Glutamatergic neuron (in vitro differentiated cells): ENCODE results near the gene H2BK1. TPM values are rescaled to one million over a fixed set of nuclear protein-coding genes. Genes with fewer than 3 reads are reported as not detected.

Experiments used
- DNase-seq: peaks from one replicate; pipeline ENCODE4 v3.0.0; 2022
- H3K27ac Mint-ChIP-seq: one replicate; pipeline ENCODE4 v1.8.0; 2020; ENCODE audit warnings: mild to moderate bottlenecking, mixed read lengths, inconsistent platforms; ENCODE audit not compliant: unreplicated experiment
- H3K27me3 Mint-ChIP-seq: one replicate; pipeline ENCODE4 v1.8.0; 2020; ENCODE audit warnings: mild to moderate bottlenecking, moderate library complexity, mixed read lengths, inconsistent platforms; ENCODE audit not compliant: unreplicated experiment
- H3K36me3 Mint-ChIP-seq: one replicate; pipeline ENCODE4 v1.8.0; 2020; ENCODE audit warnings: mild to moderate bottlenecking, mixed read lengths, inconsistent platforms; ENCODE audit not compliant: unreplicated experiment
- H3K4me1 Mint-ChIP-seq: one replicate; pipeline ENCODE4 v1.8.0; 2020; ENCODE audit warnings: mild to moderate bottlenecking, low read depth, mixed read lengths, inconsistent platforms; ENCODE audit not compliant: unreplicated experiment
- H3K4me3 Mint-ChIP-seq: one replicate; pipeline ENCODE4 v1.8.0; 2020; ENCODE audit warnings: mild to moderate bottlenecking, mixed read lengths, inconsistent platforms; ENCODE audit not compliant: unreplicated experiment
- H3K9me3 Mint-ChIP-seq: one replicate; pipeline ENCODE4 v1.8.0; 2020; ENCODE audit warnings: mild to moderate bottlenecking, moderate library complexity, mixed read lengths, inconsistent platforms; ENCODE audit not compliant: unreplicated experiment
- CTCF ChIP-seq: fragments of 200-600 bp; sonication (generic); IDR thresholded peaks from one replicate; pipeline ENCODE4 v1.5.0; 2021; ENCODE audit not compliant: partially characterized antibody, unreplicated experiment
- total RNA-seq: library from RNA; stranded (reverse); fragmentation: NEBNext Ultra II Directional; extraction: Animal tissue kit (Norgen Biotek cat#: 25700); gene quantifications from one replicate; pipeline ENCODE4 v1.2.1, GENCODE V29; 2021; ENCODE audit not compliant: unreplicated experiment

The H2BK1 gene
- total RNA-seq, 1 donor from 2014 or later = not detected

- H3K4me1 Mint-ChIP-seq = peaks cover 15% of the 10 kb centered on the region
These were observed 40.2 kb upstream of the H2BK1 start for GRCh38 chr7:151250181-151251132.

GRCh38 chr7:151249732-151250072, 39.4 kb upstream of the H2BK1 start:
- peaks cover 15% of the 10 kb centered on the region for H3K4me1 Mint-ChIP-seq
- no peak for DNase-seq
- no peak for TF ChIP-seq CTCF
- H3K36me3 Mint-ChIP-seq = no peaks in the 10 kb centered on the region
- peak overlapping the region; percentile 58 for H3K4me3 Mint-ChIP-seq
- H3K27ac Mint-ChIP-seq = no peak overlapping the region
- H3K9me3 Mint-ChIP-seq = peaks cover 9% of the 10 kb centered on the region
- H3K27me3 Mint-ChIP-seq = peaks cover 36% of the 10 kb centered on the region

More at GRCh38 chr7:151250181-151251132, 40.2 kb upstream of the H2BK1 start:
- Mint-ChIP-seq H3K27me3 (peaks cover 37% of the 10 kb centered on the region), H3K27ac (peak overlapping the region; percentile 87), H3K4me3 (peak overlapping the region; percentile 87), H3K9me3 (peaks cover 16% of the 10 kb centered on the region), H3K36me3 (peaks cover 2% of the 10 kb centered on the region)
- no peak for TF ChIP-seq CTCF
- DNase-seq = no peak

GRCh38 chr7:151249034-151249731, 38.9 kb upstream of the H2BK1 start:
- peaks cover 17% of the 10 kb centered on the region for H3K4me1 Mint-ChIP-seq

GRCh38 chr7:151248346-151249033, 38.2 kb upstream of the H2BK1 start, which contains the start of gene SMARCD3:
SMARCD3 (minus strand) TSS chr7:151248694; CDS start chr7:151248562, 132 bp downstream.
- Mint-ChIP-seq H3K4me1 (peaks cover 23% of the 10 kb centered on the region), H3K36me3 (no peaks in the 10 kb centered on the region), H3K27ac (no peak within 1 kb of the TSS), H3K9me3 (peaks cover 11% of the 10 kb centered on the region), H3K4me3 (peak within 1 kb of the TSS; percentile 91), H3K27me3 (peaks cover 32% of the 10 kb centered on the region)
- DNase-seq = peak; percentile 67
- no peak for TF ChIP-seq CTCF

More at GRCh38 chr7:151249034-151249731, 38.9 kb upstream of the H2BK1 start:
- DNase-seq = peak; percentile 46
- no peaks in the 10 kb centered on the region for H3K36me3 Mint-ChIP-seq
- TF ChIP-seq CTCF = no peak
- peaks cover 33% of the 10 kb centered on the region for H3K27me3 Mint-ChIP-seq
- no peak overlapping the region for H3K27ac Mint-ChIP-seq
- H3K4me3 Mint-ChIP-seq = peak overlapping the region; percentile 58
- H3K9me3 Mint-ChIP-seq = peaks cover 9% of the 10 kb centered on the region
